Measurements from ENCODE around the gene KRTAP5-11.

GRCh38 chr11:71562120-71562519 is 20.6 kb downstream of the KRTAP5-11 start:
- no peak for TF ChIP-seq CTCF (IDR thresholded peaks at IDR 0.05)
- TF ChIP-seq EZH2 (IDR thresholded peaks at IDR 0.05): no peak

All from neural progenitor cell (in vitro differentiated cells).